ENCODE results near the gene CT47A1.
"Not testable (repeated sequence)": the region's sequence is repeated elsewhere in the genome, so short reads cannot be mapped to it uniquely, and the experiment has no call there.

The CT47A1 gene

DNA sequence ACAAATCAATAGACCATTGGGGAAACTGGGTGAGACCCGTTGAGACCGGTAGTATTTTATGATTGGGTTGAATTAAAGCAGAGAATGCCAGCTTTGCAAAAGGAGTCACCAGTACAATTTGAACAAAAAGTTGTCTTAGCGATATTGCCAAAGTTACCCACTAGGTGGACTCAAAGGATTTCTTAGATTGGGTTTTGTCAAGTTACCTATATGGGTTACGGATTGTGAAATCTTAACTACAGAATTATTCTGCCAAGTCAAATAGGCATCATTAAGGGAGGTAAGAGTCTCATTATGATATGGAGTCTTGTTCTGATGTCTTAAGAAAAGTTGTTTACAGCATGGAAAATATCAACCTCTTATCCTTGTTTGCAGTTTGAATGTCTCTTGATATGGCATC is 15.0 kb upstream of the CT47A1 start:
- no peak overlapping the region for H3K4me2 ChIP-seq
- no peak overlapping the region for H3K4me3 ChIP-seq
- no peaks in the 10 kb centered on the region for H3K27me3 ChIP-seq
- H3K4me1 ChIP-seq, result peaks cover 0 to 10% (median 0%) of the 10 kb centered on the region in 10 experiments; a peak in 4 of 20 replicates
- H3K27ac ChIP-seq, result no peak overlapping the region
- no peaks in the 10 kb centered on the region for H3K36me3 ChIP-seq
- TF ChIP-seq Cebpa-rat (IDR thresholded peaks at IDR 0.05), result no peak
- no peak overlapping the region for H3K9ac ChIP-seq
- no peaks in the 10 kb centered on the region for H4K20me1 ChIP-seq
- H3K9me3 ChIP-seq (replicated peaks in 1 of 11), result no peaks in the 10 kb centered on the region

GRCh38 chrX:120999413-120999812 is 13.9 kb upstream of the CT47A1 start:
- Histone ChIP-seq H3K36me3 (no peaks in the 10 kb centered on the region), H3K27me3 (no peaks in the 10 kb centered on the region), H4K20me1 (no peaks in the 10 kb centered on the region), H3K4me2 (peak overlapping the region in 2 of 11 experiments; percentile 6 to 13; a peak in 2 of 22 replicates), H3K4me3 (no peak overlapping the region), H3K9ac (no peak overlapping the region), H3K4me1 (peaks cover 0 to 10% (median 0%) of the 10 kb centered on the region in 10 experiments; a peak in 4 of 20 replicates), H3K27ac (no peak overlapping the region), H3K9me3 (replicated peaks in 1 of 11) (no peaks in the 10 kb centered on the region)
- no peak for TF ChIP-seq Cebpa-rat (IDR thresholded peaks at IDR 0.05)

GRCh38 chrX:120956500-120956899 is 29.1 kb downstream of the CT47A1 start, which contains the start of gene CT47A7:
Gene CT47A7, minus strand, starts transcription at chrX:120956600. Its CDS starts 255 bp downstream, at chrX:120956345.
- not testable (repeated sequence) for H3K9me3 ChIP-seq (replicated peaks in 1 of 11); H3K36me3 ChIP-seq; H3K27me3 ChIP-seq; H3K27ac ChIP-seq; H3K4me3 ChIP-seq; H4K20me1 ChIP-seq; H3K4me1 ChIP-seq; H3K9ac ChIP-seq; H3K4me2 ChIP-seq

All from BLaER1 treated with 17β-estradiol and CSF1 and Interleukin-3, amounts not matched to agents 10 nM and 100 nM (cell line).